Measurements from ENCODE around the gene GPRC6A. TPM values are rescaled to one million over a fixed set of nuclear protein-coding genes. Genes with fewer than 3 reads are reported as not detected.

Gene GPRC6A
- total and polyA plus RNA-seq, 2 of the 13 experiments (the other 11 are each of a cell fraction or from before 2014, with no cell fraction given) = not detected

DNA sequence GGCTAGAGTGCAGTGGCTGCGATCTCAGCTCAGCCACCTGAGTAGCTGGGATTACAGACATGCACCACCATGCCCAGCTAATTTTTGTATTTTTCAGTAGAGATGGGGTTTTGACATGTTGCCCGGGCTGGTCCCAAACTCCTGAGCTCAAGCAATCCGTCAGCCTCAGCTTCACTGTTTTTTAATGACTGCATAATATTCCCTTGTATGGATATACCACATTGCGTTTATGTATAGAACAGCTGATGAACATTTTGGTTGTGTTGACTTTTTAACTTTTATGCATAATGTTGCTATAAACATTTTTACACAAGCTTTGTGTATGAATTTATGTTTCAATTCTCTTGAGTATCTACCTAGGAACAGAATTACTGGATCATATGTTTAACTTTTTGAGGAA, 43.9 kb upstream of the GPRC6A start:
- 44% methylated on average over 4 of the region's 4 CpGs for WGBS (ENCODE audit: low lambda C conversion rate)
- no peak overlapping the region for H2AFZ ChIP-seq (ENCODE audit: low read length)
- H3K4me2 ChIP-seq (ENCODE audit: low read depth, low read length) = no peak overlapping the region
- H3K79me2 ChIP-seq (ENCODE audit: insufficient read depth, low read length) = no peaks in the 10 kb centered on the region
- no TSS peak for BruUV-seq (replicated peaks)
- intact Hi-C loops (cut with micrococcal nuclease; ENCODE audit: unreplicated experiment) = no loop called here
- peaks cover 13% of the 10 kb centered on the region for H3K4me1 ChIP-seq (ENCODE audit: insufficient read depth, low read length)
- H4K20me1 ChIP-seq (ENCODE audit: insufficient read depth, low read length) = no peaks in the 10 kb centered on the region
- TF ChIP-seq FOXJ3 (CRISPR knock-in tag; IDR thresholded peaks at IDR 0.05; ENCODE audit: borderline replicate concordance) (no peak), SP1 (IDR thresholded peaks at IDR 0.05) (no peak), SP1 (CRISPR knock-in tag; IDR thresholded peaks at IDR 0.05) (no peak), NFYB (CRISPR knock-in tag; IDR thresholded peaks at IDR 0.05) (no peak), ZNF101 (CRISPR knock-in tag; IDR thresholded peaks at IDR 0.05; ENCODE audit: borderline replicate concordance, low read depth) (no peak)
- no peak for DNase-seq (ENCODE audit: low spot score)
- no peak overlapping the region for H3K9ac ChIP-seq (ENCODE audit: insufficient read depth, low read depth, low read length)
- CTCF ChIA-PET (ENCODE audit: low intra/inter-chr PET ratio, low total read pairs) = no interaction called here
- POLR2A ChIA-PET = no interaction called here
- ATAC-seq = no peak
- FAIRE-seq = no peak
- H3K27me3 ChIP-seq (ENCODE audit: control insufficient read depth in 1 of 2, insufficient read depth in 2 of 2, low read length in 2 of 2) = peaks cover 15 to 28% of the 10 kb centered on the region in 2 experiments
- H3K27ac ChIP-seq (ENCODE audit: extremely low read length, insufficient read depth, low read length) = no peak overlapping the region
- no peaks in the 10 kb centered on the region for H3K9me3 ChIP-seq (ENCODE audit: low read length)
- in situ Hi-C loops (cut with HindIII; ENCODE audit: extremely low pct_ligation_motif_present, low pct_unique_long_range_greater_than_20kb) = loop anchor here (10.0 kb wide), 1 partner anchor 322 kb away; no protein-coding TSS in a partner anchor
- no peaks in the 10 kb centered on the region for H3K36me3 ChIP-seq (replicated peaks in 1 of 2; ENCODE audit: control insufficient read depth in 1 of 2, insufficient read depth in 2 of 2, low read length in 2 of 2)
- H3K4me3 ChIP-seq (replicated peaks in 1 of 3; ENCODE audit: insufficient read depth in 1 of 3, low read depth in 2 of 3, low read length in 3 of 3) = no peak overlapping the region

DNA sequence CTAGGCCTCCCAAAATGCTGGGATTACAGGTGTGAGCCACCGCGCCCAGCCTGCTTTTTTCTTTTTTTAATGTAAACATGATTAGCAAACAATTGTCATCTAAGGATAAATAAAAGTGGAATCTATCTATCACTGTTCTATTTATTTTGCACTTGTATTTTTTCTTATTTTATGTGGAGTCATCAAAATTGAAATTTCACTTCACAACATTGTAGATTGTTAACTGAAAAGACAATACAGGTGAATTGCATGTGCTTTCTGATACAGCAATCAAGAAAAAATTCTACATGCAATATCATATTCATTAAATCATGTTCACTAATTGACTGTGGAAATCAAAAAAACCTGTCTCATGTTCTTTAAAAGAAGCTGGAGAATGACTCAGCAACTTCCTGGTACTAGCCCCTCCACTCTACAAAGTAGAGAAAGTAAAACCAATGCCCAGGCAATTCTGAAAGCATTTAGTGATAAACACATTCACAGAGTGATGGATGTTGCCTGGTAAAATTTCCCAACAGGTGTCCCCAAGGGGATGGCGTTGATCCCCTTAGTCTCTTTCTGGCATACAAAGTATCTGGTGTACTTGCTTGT, 37.5 kb upstream of the GPRC6A start:
- no TSS peak for BruUV-seq (replicated peaks)
- H3K4me2 ChIP-seq (ENCODE audit: low read depth, low read length) = no peak overlapping the region
- no peaks in the 10 kb centered on the region for H3K36me3 ChIP-seq (replicated peaks in 1 of 2; ENCODE audit: control insufficient read depth in 1 of 2, insufficient read depth in 2 of 2, low read length in 2 of 2)
- FAIRE-seq (no peak), ATAC-seq (no peak), DNase-seq (ENCODE audit: low spot score) (no peak)
- no peak overlapping the region for H2AFZ ChIP-seq (ENCODE audit: low read length)
- H3K4me1 ChIP-seq (ENCODE audit: insufficient read depth, low read length) = no peaks in the 10 kb centered on the region
- intact Hi-C loops (cut with micrococcal nuclease; ENCODE audit: unreplicated experiment) (no loop called here), in situ Hi-C loops (cut with HindIII; ENCODE audit: extremely low pct_ligation_motif_present, low pct_unique_long_range_greater_than_20kb) (no loop called here)
- 67% methylated on average over 3 of the region's 3 CpGs for WGBS (ENCODE audit: low lambda C conversion rate)
- POLR2A ChIA-PET = no interaction called here
- no peak overlapping the region for H3K4me3 ChIP-seq (replicated peaks in 1 of 3; ENCODE audit: insufficient read depth in 1 of 3, low read depth in 2 of 3, low read length in 3 of 3)
- no peaks in the 10 kb centered on the region for H3K79me2 ChIP-seq (ENCODE audit: insufficient read depth, low read length)
- no peak overlapping the region for H3K27ac ChIP-seq (ENCODE audit: extremely low read length, insufficient read depth, low read length)
- H3K9ac ChIP-seq (ENCODE audit: insufficient read depth, low read depth, low read length) = no peak overlapping the region
- no peaks in the 10 kb centered on the region for H3K9me3 ChIP-seq (ENCODE audit: low read length)
- H3K27me3 ChIP-seq (ENCODE audit: control insufficient read depth in 1 of 2, insufficient read depth in 2 of 2, low read length in 2 of 2) = no peaks in the 10 kb centered on the region
- CTCF ChIA-PET (ENCODE audit: low intra/inter-chr PET ratio, low total read pairs) = no interaction called here
- no peaks in the 10 kb centered on the region for H4K20me1 ChIP-seq (ENCODE audit: insufficient read depth, low read length)
- TF ChIP-seq MAFF (IDR thresholded peaks at IDR 0.05; ENCODE audit: low read depth, low read length) (peak; percentile 85; the same call in 1 of the 2 replicates), ZNF598 (CRISPR knock-in tag; IDR thresholded peaks at IDR 0.05; ENCODE audit: borderline replicate concordance) (no peak), HNRNPK (IDR thresholded peaks at IDR 0.05; ENCODE audit: low read depth, low read length, poor library complexity, severe bottlenecking) (no peak), PHB2 (IDR thresholded peaks at IDR 0.05; ENCODE audit: partially characterized antibody) (no peak), YY1 (IDR thresholded peaks at IDR 0.05; ENCODE audit: insufficient read depth, insufficient replicate concordance, low read depth, low read length) (no peak)
- TF ChIP-seq, protein P1, sequence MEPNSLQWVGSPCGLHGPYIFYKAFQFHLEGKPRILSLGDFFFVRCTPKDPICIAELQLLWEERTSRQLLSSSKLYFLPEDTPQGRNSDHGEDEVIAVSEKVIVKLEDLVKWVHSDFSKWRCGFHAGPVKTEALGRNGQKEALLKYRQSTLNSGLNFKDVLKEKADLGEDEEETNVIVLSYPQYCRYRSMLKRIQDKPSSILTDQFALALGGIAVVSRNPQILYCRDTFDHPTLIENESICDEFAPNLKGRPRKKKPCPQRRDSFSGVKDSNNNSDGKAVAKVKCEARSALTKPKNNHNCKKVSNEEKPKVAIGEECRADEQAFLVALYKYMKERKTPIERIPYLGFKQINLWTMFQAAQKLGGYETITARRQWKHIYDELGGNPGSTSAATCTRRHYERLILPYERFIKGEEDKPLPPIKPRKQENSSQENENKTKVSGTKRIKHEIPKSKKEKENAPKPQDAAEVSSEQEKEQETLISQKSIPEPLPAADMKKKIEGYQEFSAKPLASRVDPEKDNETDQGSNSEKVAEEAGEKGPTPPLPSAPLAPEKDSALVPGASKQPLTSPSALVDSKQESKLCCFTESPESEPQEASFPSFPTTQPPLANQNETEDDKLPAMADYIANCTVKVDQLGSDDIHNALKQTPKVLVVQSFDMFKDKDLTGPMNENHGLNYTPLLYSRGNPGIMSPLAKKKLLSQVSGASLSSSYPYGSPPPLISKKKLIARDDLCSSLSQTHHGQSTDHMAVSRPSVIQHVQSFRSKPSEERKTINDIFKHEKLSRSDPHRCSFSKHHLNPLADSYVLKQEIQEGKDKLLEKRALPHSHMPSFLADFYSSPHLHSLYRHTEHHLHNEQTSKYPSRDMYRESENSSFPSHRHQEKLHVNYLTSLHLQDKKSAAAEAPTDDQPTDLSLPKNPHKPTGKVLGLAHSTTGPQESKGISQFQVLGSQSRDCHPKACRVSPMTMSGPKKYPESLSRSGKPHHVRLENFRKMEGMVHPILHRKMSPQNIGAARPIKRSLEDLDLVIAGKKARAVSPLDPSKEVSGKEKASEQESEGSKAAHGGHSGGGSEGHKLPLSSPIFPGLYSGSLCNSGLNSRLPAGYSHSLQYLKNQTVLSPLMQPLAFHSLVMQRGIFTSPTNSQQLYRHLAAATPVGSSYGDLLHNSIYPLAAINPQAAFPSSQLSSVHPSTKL (CRISPR knock-in tag; IDR thresholded peaks at IDR 0.05) = no peak
- TF ChIP-seq, protein P2, sequence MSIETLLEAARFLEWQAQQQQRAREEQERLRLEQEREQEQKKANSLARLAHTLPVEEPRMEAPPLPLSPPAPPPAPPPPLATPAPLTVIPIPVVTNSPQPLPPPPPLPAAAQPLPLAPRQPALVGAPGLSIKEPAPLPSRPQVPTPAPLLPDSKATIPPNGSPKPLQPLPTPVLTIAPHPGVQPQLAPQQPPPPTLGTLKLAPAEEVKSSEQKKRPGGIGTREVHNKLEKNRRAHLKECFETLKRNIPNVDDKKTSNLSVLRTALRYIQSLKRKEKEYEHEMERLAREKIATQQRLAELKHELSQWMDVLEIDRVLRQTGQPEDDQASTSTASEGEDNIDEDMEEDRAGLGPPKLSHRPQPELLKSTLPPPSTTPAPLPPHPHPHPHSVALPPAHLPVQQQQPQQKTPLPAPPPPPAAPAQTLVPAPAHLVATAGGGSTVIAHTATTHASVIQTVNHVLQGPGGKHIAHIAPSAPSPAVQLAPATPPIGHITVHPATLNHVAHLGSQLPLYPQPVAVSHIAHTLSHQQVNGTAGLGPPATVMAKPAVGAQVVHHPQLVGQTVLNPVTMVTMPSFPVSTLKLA (IDR thresholded peaks at IDR 0.05) = no peak

All from HepG2 (cell line).